Astrocyte of the cerebellum (primary cell): Measurements from ENCODE around the gene KCNS3.
A peak's percentile ranks its signal among the peaks of the same experiment; 100 is the strongest.

Source experiments
- DNase-seq: peaks from one replicate; pipeline ENCODE4 v3.0.0-alpha.2; 2011; ENCODE audit warnings: low read depth
- H3K4me3 ChIP-seq: 2 replicates; pipeline ENCODE4 v1.5.1; 2011; ENCODE audit warnings: mild to moderate bottlenecking, low read depth, low read length, moderate library complexity
- in situ Hi-C: cut with HindIII; loops from 2 replicates; pipeline ENCODE4 v1.10.0; 2017; ENCODE audit warnings: low sequenced_read_pairs
- TF ChIP-seq, protein P1 (sequence below): IDR thresholded peaks from 2 replicates; pipeline ENCODE4 v1.5.1; 2012; ENCODE audit warnings: low read length, low read depth, moderate library complexity, mild to moderate bottlenecking; ENCODE audit errors: missing control alignments

Gene KCNS3

DNA sequence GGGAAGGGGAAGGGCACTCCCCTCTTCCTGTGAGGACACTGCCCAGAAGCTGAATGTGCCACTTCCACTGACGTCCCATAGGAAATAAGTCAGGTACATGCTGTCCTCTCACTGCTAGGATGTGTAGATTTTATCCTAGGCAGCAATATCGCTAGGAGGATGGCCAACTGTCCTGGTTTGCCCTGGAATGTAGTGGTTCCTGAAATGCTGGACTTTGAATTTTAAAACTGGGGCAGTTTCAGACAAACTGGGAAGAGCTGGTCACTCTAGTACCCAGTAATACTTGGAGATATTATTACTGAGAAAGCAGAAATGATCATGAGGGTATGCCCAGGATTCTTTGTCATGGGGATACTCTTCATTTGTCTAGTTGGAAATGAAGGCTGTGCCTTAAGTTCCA, 5.4 kb upstream of the KCNS3 start:
- no peak overlapping the region for H3K4me3 ChIP-seq
- TF ChIP-seq, protein P1, sequence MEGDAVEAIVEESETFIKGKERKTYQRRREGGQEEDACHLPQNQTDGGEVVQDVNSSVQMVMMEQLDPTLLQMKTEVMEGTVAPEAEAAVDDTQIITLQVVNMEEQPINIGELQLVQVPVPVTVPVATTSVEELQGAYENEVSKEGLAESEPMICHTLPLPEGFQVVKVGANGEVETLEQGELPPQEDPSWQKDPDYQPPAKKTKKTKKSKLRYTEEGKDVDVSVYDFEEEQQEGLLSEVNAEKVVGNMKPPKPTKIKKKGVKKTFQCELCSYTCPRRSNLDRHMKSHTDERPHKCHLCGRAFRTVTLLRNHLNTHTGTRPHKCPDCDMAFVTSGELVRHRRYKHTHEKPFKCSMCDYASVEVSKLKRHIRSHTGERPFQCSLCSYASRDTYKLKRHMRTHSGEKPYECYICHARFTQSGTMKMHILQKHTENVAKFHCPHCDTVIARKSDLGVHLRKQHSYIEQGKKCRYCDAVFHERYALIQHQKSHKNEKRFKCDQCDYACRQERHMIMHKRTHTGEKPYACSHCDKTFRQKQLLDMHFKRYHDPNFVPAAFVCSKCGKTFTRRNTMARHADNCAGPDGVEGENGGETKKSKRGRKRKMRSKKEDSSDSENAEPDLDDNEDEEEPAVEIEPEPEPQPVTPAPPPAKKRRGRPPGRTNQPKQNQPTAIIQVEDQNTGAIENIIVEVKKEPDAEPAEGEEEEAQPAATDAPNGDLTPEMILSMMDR: no peak
- no peak for DNase-seq
- in situ Hi-C loops: no loop called here

- in situ Hi-C loops: no loop called here
- DNase-seq: no peak
- TF ChIP-seq, protein P1: no peak
- H3K4me3 ChIP-seq: no peak overlapping the region
Observed at GRCh38 chr2:17876590-17876989, 1.9 kb upstream of the KCNS3 start.

DNA sequence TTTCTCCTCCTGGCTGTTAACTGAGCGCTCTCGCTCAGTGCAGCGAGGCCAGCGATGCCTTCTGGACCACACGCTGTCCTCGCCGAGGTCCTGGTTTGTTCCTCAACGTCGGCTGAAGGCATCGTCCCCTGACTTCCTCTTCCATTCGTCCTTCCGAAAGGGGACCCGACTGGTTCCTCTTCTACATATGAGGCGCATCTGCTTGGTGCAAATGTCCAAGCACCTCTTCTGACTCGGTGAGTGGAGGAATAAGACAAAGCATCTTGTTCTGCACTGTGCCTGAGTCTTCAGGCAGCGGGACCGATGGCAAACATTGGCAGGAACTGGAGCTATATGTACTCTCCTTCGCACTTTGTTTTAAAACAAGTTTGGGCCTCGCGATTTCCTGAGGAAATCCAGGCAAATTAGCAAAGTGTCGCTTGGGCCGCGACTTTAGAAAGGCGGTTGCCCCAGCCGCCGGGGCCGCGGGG, 621 bp upstream of the KCNS3 start:
- in situ Hi-C loops: no loop called here
- TF ChIP-seq, protein P1: no peak
- peak overlapping the region; percentile 77 for H3K4me3 ChIP-seq
- no peak for DNase-seq

- DNase-seq: peak; percentile 20
- in situ Hi-C loops: no loop called here
- H3K4me3 ChIP-seq: peak overlapping the region; percentile 77
- TF ChIP-seq, protein P1: peak; percentile 34
Observed at GRCh38 chr2:17879137-17879912, 858 bp downstream of the KCNS3 start.

DNA sequence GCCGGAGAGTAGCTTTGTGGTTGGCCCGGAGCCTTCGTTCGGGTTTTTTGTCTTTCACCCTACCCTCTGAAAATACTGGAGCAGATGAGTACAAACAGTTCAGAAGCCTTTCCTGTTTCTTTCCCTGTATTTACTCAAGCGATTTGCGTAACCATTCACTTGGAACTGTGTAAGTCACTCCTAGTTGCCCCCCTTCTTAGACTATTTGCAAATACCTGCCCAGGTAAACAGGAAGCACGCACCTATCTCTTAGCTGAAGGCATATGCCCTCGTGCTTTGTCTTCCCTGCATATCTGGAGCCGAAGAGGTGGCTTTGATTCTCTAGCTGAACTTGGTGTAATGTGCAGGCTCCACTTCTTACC, 1.4 kb downstream of the KCNS3 start:
- TF ChIP-seq, protein P1: no peak
- in situ Hi-C loops: no loop called here
- peak overlapping the region; percentile 77 for H3K4me3 ChIP-seq
- no peak for DNase-seq

DNA sequence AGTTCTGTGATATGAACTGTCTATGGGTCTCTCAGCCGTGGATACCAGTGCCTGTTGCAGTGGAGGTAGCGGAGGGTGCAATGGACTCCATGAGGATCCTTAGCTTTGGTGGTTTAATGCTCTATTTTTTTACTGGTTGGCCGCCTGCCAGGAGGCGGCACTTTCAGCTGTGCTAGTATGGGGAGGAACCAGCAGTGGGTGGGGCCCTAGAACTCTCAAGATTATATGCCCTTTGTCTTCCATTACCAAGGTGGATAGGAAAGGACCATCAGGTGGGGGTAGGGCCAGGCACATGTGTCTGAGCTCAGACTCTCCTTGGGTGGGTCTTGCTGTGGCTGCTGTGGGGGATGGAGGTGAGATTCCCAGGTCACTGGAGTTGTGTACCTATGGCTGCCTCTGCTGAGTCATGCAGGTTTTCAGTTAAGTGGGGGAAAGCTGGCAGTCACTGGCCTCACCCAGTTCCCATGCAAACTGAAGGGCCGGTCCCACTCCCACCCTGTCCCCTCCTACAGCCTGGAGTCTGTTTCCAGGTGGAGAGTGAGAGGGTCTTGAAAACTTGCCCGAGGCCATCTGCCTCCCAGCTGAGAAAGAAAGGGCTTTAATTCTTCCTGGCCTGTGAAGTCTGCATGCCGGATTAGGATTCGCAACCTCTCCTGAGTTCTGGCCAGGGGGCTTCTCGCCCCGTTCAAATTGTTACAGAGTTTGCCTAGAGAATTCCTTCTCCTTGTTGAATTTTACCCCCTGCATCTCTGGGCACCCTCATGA, 14.5 kb downstream of the KCNS3 start:
- in situ Hi-C loops: no loop called here
- TF ChIP-seq, protein P1: no peak
- H3K4me3 ChIP-seq: no peak overlapping the region
- no peak for DNase-seq
